IMR-90 (cell line): Measurements from ENCODE around the gene TPST1.

ENCODE experiments used
- CTCF ChIP-seq: conservative IDR thresholded peaks from 2 replicates; pipeline ENCODE4 v1.5.1; 2012; ENCODE audit warnings: mild to moderate bottlenecking, low read depth, low read length, improper control_type of control experiment
- RFX5 ChIP-seq: IDR thresholded peaks from 2 replicates; pipeline ENCODE4 v1.8.0; 2012; ENCODE audit warnings: low read depth, mild to moderate bottlenecking, low read length, moderate library complexity

DNA sequence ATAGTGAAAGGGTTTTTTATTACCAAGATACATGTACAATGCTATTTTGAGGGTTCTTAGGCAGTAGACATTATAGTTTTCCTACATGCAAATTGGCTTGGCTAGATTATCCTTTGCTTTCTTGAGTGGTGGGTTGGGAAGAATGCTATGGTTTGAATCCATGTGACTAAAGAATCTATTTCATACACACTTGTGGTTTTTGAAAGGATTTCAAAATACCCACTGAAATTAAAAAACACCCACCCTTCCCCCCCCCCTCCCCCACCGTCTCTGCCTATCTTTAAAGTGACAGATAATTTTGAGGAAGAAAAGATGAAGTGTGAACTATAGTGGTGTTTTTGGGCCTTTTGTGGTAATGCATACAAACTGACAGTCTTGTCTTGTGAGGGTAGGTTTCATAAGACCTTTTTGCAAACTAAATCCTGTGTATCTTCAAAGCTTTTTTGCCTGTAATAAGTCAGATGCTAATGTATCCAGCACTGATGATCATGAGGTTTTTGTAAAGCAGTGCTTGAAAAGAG is 90.9 kb downstream of the TPST1 start:
- TF ChIP-seq CTCF (no peak), RFX5 (no peak)
